A673 (cell line): Measurements from ENCODE around the gene SMS. TPM values are rescaled to one million over a fixed set of nuclear protein-coding genes. Genes with fewer than 3 reads are reported as not detected.

Experiments
- BruUV-seq: library from RNA; stranded (reverse); fragments of 400-500 nt; replicated peaks from 2 replicates; lab custom pipeline; 2021; lab: Mats Ljungman, UMichigan
- CTCF ChIA-PET: fragments of 300-600 bp; sonication (Branson Sonifier 250); formaldehyde crosslinking; loops from one replicate; lab custom pipeline; 2022; ENCODE audit warnings: antibody characterized with exemption; lab: Charles Lee
- POLR2A ChIA-PET: fragments of 300-600 bp; sonication (Branson Sonifier 250); formaldehyde crosslinking; loops from one replicate; lab custom pipeline; 2022; ENCODE audit warnings: antibody characterized with exemption; ENCODE audit not compliant: low non-redundant PET; lab: Charles Lee
- DNase-seq: peaks from one replicate; pipeline ENCODE4 v3.0.0-alpha.2; 2015; ENCODE audit warnings: low spot score
- H3K27ac ChIP-seq: fragments of 200-600 bp; sonication (generic); 2 replicates; pipeline ENCODE4 v1.5.1; 2016; ENCODE audit warnings: mixed run types, low read depth, mild to moderate bottlenecking, mixed read lengths, antibody characterized with exemption, low read length; ENCODE audit not compliant: poor library complexity, severe bottlenecking
- H3K27me3 ChIP-seq: fragments of 200-600 bp; sonication (generic); replicated peaks from 2 replicates; pipeline ENCODE4 v1.6.1; 2017; ENCODE audit warnings: mixed run types, low read depth, mild to moderate bottlenecking, mixed read lengths, antibody characterized with exemption, low read length; ENCODE audit not compliant: insufficient read depth, poor library complexity
- H3K36me3 ChIP-seq: fragments of 200-600 bp; sonication (generic); 2 replicates; pipeline ENCODE4 v1.6.1; 2016; ENCODE audit warnings: mixed run types, mild to moderate bottlenecking, mixed read lengths, antibody characterized with exemption, low read length; ENCODE audit not compliant: insufficient read depth, poor library complexity, severe bottlenecking
- H3K4me1 ChIP-seq: fragments of 200-600 bp; sonication (generic); 2 replicates; pipeline ENCODE4 v1.6.1; 2017; ENCODE audit warnings: mixed run types, mild to moderate bottlenecking, mixed read lengths, antibody characterized with exemption, low read length; ENCODE audit not compliant: insufficient read depth, poor library complexity, severe bottlenecking
- H3K4me3 ChIP-seq: fragments of 200-600 bp; sonication (generic); 2 replicates; pipeline ENCODE4 v1.5.1; 2016; ENCODE audit warnings: low read depth, mixed run types, mild to moderate bottlenecking, mixed read lengths, low read length; ENCODE audit not compliant: poor library complexity, severe bottlenecking
- H3K9me3 ChIP-seq: fragments of 200-600 bp; sonication (generic); 2 replicates; pipeline ENCODE4 v1.6.1; 2016; ENCODE audit warnings: mixed run types, low read depth, mild to moderate bottlenecking, mixed read lengths, antibody characterized with exemption, low read length; ENCODE audit not compliant: poor library complexity, severe bottlenecking
- EZH2 ChIP-seq: fragments of 200-600 bp; sonication (generic); IDR thresholded peaks from 2 replicates; pipeline ENCODE4 v1.6.1; 2017; ENCODE audit warnings: borderline replicate concordance, low read depth, mild to moderate bottlenecking, mixed read lengths, antibody characterized with exemption, low read length; ENCODE audit not compliant: poor library complexity, severe bottlenecking
- intact Hi-C: fragments of 100-400 bp; cut with micrococcal nuclease; formaldehyde crosslinking; loops from one replicate; pipeline ENCODE4 v1.10.0; 2022; ENCODE audit not compliant: unreplicated experiment
- total RNA-seq: library from RNA; stranded (reverse); gene quantifications from 2 replicates; pipeline ENCODE4 v1.2.3, GENCODE V29; 2021
- TF ChIP-seq, protein P1 (sequence below): fragments of 300-800, 200-600 bp; sonication (generic); conservative IDR thresholded peaks from 2 replicates; pipeline ENCODE4 v1.5.1; 2017; ENCODE audit warnings: low read depth, mild to moderate bottlenecking, antibody characterized with exemption, low read length, moderate library complexity, mixed read lengths

The SMS gene
- total RNA-seq, 1 experiment from 2014 or later, result 108 TPM

DNA sequence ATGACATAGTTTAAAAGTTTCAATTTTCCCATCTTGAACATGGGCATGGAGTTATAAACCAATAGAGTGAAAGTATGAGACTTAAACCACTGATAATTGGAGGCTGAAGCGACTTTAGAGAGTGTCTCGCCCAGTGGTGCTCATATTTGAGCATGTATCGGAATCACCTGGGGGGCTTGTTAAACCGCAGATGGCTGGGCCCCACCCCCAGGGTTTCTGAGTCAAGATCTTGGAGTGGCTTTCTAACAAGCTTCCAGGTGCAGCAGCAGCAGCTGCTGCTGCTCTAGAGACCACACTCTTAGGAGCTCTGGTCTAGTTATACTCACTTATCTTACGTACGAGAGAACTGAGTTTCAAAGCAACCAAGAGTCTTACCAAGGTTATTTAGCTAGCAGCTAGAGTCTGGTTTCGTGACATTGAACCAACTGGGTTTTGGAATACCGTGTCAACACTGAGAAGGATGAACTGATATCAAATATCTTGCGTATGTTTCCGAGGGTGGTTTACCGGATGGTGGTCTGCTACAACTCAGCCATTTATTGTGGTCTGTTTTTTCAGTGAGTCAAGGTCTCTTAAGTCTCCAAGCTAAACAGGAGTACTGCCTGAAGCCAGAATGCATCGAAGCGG is 97.5 kb downstream of the SMS start:
- ChIA-PET POLR2A (no interaction called here), CTCF (no interaction called here)
- Histone ChIP-seq H3K9me3 (no peaks in the 10 kb centered on the region), H3K4me1 (no peaks in the 10 kb centered on the region), H3K4me3 (no peak overlapping the region), H3K36me3 (no peaks in the 10 kb centered on the region), H3K27me3 (no peaks in the 10 kb centered on the region), H3K27ac (no peak overlapping the region)
- intact Hi-C loops, result no loop called here
- BruUV-seq, result no TSS peak
- DNase-seq, result no peak
- TF ChIP-seq EZH2, result no peak
- TF ChIP-seq, protein P1, sequence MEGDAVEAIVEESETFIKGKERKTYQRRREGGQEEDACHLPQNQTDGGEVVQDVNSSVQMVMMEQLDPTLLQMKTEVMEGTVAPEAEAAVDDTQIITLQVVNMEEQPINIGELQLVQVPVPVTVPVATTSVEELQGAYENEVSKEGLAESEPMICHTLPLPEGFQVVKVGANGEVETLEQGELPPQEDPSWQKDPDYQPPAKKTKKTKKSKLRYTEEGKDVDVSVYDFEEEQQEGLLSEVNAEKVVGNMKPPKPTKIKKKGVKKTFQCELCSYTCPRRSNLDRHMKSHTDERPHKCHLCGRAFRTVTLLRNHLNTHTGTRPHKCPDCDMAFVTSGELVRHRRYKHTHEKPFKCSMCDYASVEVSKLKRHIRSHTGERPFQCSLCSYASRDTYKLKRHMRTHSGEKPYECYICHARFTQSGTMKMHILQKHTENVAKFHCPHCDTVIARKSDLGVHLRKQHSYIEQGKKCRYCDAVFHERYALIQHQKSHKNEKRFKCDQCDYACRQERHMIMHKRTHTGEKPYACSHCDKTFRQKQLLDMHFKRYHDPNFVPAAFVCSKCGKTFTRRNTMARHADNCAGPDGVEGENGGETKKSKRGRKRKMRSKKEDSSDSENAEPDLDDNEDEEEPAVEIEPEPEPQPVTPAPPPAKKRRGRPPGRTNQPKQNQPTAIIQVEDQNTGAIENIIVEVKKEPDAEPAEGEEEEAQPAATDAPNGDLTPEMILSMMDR, result no peak

DNA sequence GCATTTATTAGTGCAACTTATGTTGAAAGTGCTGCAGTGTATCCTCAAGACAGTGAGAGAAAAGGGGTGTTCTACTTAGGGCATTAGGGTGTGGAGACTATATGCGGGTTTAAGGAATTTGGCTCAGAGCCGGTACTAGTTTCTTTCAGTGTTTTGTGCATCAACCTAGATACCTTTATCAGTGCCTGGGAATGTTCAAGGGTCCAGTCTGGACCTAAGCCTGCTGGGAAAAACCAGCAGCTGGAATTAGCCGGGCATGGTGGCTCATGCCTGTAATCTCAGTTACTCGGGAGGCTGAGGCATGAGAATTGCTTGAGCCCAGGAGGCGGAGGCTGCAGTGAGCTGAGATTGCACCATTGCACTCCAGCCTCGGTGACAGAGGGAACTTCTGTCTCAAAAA is 99.0 kb downstream of the SMS start:
- no peaks in the 10 kb centered on the region for H3K27me3 ChIP-seq
- CTCF ChIA-PET, result no interaction called here

DNA sequence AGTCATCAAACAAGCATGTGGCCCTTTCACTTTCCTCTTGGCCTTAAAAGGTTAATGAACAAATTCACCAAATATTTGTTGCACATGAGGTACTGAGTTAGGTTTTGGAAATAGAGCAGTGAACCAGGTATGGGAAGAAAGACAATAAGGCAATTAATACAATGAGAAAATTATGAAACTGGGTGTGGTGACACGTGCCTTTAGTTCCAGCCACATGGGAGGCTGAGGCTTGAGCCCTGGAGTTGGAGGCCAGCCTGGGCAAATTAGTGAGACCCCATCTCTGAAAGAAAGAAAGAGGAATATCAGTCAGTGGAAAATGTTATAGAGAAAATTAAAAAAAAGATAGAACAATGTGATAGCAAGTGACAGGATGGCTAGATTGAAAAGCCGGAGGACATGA is 99.7 kb downstream of the SMS start:
- no TSS peak for BruUV-seq
- ChIA-PET POLR2A (no interaction called here), CTCF (no interaction called here)
- Histone ChIP-seq H3K27me3 (no peaks in the 10 kb centered on the region), H3K27ac (no peak overlapping the region), H3K4me3 (no peak overlapping the region), H3K9me3 (no peaks in the 10 kb centered on the region), H3K4me1 (no peaks in the 10 kb centered on the region), H3K36me3 (no peaks in the 10 kb centered on the region)
- DNase-seq, result no peak
- intact Hi-C loops, result no loop called here
- TF ChIP-seq, protein P1, result no peak
- no peak for TF ChIP-seq EZH2

More for the DNA sequence above, 99.0 kb downstream of the SMS start:
- intact Hi-C loops, result no loop called here
- no peaks in the 10 kb centered on the region for H3K4me1 ChIP-seq
- DNase-seq, result no peak
- no TSS peak for BruUV-seq
- POLR2A ChIA-PET, result no interaction called here
- H3K4me3 ChIP-seq, result no peak overlapping the region
- TF ChIP-seq, protein P1, result no peak
- TF ChIP-seq EZH2, result no peak
- H3K9me3 ChIP-seq, result no peaks in the 10 kb centered on the region
- no peaks in the 10 kb centered on the region for H3K36me3 ChIP-seq
- no peak overlapping the region for H3K27ac ChIP-seq
